ENCODE data around the gene TMBIM1. TPM values are rescaled to one million over a fixed set of nuclear protein-coding genes. Genes with fewer than 3 reads are reported as not detected.

TMBIM1 gene
- total RNA-seq, 1 experiment from 2014 or later: 114 TPM

DNA sequence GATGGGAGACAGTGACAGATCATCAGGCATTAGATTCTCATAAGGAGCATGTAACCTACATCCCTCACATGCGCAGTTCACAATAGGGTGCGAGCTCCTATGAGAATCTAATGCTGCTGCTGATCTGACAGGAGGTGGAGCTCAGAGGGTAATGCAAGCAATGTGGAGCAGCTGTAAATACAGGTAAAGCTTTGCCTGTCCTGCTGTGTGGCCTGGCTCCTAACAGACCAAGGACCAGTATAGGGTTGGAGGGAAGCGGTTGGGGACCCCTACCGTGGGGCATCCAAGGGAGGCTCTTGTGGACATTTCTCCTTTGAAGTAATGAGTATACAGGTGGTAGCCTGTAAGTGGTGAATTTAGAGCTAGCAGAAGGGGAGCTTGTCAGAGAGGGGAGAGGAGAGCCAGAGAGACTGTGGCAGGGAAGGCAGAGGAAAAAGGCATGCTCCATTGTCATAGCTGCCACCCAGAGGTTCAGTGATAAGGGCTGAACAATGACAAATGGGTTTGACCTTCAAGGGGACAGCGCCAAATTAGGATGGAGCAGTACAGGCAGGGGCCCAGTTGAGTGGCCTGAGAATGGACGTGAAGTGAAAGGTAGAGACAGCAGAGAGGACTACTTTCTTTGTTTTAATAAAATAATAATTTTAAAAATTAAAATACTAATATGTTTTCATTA, 15.2 kb upstream of the TMBIM1 start:
- no peaks in the 10 kb centered on the region for H3K36me3 ChIP-seq (ENCODE audit: control insufficient read depth, insufficient read depth, low read length)
- DNase-seq (ENCODE audit: low read depth, low spot score): no peak
- POLR2A ChIA-PET: no interaction called here
- no TSS peak for BruUV-seq (replicated peaks)
- no peak overlapping the region for H3K27ac ChIP-seq (ENCODE audit: low read length)
- no peak for ATAC-seq
- no peaks in the 10 kb centered on the region for H3K27me3 ChIP-seq (ENCODE audit: control insufficient read depth, insufficient read depth, low read length)
- no peaks in the 10 kb centered on the region for H3K4me1 ChIP-seq (ENCODE audit: control insufficient read depth, insufficient read depth, low read length)
- CTCF ChIA-PET: no interaction called here
- no peak for TF ChIP-seq POLR2AphosphoS5 (IDR thresholded peaks at IDR 0.05; ENCODE audit: low read depth, low read length)
- TF ChIP-seq, protein P1, sequence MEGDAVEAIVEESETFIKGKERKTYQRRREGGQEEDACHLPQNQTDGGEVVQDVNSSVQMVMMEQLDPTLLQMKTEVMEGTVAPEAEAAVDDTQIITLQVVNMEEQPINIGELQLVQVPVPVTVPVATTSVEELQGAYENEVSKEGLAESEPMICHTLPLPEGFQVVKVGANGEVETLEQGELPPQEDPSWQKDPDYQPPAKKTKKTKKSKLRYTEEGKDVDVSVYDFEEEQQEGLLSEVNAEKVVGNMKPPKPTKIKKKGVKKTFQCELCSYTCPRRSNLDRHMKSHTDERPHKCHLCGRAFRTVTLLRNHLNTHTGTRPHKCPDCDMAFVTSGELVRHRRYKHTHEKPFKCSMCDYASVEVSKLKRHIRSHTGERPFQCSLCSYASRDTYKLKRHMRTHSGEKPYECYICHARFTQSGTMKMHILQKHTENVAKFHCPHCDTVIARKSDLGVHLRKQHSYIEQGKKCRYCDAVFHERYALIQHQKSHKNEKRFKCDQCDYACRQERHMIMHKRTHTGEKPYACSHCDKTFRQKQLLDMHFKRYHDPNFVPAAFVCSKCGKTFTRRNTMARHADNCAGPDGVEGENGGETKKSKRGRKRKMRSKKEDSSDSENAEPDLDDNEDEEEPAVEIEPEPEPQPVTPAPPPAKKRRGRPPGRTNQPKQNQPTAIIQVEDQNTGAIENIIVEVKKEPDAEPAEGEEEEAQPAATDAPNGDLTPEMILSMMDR (IDR thresholded peaks at IDR 0.05): no peak
- TF ChIP-seq, protein P2, sequence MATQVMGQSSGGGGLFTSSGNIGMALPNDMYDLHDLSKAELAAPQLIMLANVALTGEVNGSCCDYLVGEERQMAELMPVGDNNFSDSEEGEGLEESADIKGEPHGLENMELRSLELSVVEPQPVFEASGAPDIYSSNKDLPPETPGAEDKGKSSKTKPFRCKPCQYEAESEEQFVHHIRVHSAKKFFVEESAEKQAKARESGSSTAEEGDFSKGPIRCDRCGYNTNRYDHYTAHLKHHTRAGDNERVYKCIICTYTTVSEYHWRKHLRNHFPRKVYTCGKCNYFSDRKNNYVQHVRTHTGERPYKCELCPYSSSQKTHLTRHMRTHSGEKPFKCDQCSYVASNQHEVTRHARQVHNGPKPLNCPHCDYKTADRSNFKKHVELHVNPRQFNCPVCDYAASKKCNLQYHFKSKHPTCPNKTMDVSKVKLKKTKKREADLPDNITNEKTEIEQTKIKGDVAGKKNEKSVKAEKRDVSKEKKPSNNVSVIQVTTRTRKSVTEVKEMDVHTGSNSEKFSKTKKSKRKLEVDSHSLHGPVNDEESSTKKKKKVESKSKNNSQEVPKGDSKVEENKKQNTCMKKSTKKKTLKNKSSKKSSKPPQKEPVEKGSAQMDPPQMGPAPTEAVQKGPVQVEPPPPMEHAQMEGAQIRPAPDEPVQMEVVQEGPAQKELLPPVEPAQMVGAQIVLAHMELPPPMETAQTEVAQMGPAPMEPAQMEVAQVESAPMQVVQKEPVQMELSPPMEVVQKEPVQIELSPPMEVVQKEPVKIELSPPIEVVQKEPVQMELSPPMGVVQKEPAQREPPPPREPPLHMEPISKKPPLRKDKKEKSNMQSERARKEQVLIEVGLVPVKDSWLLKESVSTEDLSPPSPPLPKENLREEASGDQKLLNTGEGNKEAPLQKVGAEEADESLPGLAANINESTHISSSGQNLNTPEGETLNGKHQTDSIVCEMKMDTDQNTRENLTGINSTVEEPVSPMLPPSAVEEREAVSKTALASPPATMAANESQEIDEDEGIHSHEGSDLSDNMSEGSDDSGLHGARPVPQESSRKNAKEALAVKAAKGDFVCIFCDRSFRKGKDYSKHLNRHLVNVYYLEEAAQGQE (IDR thresholded peaks at IDR 0.05; ENCODE audit: insufficient read depth in 1 of 2, low read depth in 2 of 2, low read length in 1 of 2): no peak
- no peak for TF ChIP-seq TCF7L2 (IDR thresholded peaks at IDR 0.05; ENCODE audit: low read depth, low read length)
- TF ChIP-seq SIN3A (IDR thresholded peaks at IDR 0.05; ENCODE audit: borderline replicate concordance, insufficient read depth, low read depth, low read length): no peak
- in situ Hi-C loops (cut with HindIII; ENCODE audit: low pct_unique_long_range_greater_than_20kb, low sequenced_read_pairs): no loop called here
- intact Hi-C loops (cut with micrococcal nuclease; ENCODE audit: unreplicated experiment): no loop called here
- H3K4me3 ChIP-seq (ENCODE audit: low read depth in 2 of 2, low read length in 2 of 2): no peak overlapping the region
- no peaks in the 10 kb centered on the region for H3K9me3 ChIP-seq (ENCODE audit: control insufficient read depth, insufficient read depth, low read depth, low read length)

DNA sequence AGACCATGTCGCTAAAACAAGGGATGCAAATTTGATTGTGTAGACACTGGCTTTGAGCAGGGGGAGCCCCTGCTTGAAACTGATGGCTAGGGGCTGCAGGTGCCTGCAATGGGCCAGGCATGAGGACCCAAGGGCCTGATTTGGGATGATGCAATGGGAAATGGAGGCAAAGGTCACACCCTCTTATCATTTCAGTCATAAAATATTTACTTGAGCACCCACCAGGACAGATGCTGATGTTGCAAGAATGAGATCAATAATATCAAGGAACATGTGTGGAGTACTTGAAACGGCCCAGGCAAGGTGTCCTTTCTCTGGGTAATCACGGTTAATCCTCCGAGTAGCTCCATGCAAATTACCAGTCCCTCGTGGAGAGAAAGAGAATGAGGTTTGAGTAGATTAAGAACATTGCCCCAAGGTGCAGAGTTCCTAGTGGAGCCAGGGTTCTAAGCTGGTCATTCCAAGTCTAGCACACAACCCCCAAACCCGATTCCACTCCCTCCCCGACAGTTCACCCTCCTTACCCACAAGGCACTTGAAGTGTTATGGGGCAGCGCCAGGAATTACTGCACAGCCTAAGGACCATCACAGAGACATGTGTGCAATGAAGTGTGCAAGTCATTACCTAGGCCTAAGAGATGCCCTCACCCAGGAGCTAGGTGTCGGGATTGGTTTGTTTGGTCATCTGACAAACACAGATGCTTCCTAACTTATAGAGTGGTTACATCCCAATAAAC, 14.0 kb upstream of the TMBIM1 start:
- ChIA-PET POLR2A (no interaction called here), CTCF (no interaction called here)
- no peaks in the 10 kb centered on the region for H3K9me3 ChIP-seq (ENCODE audit: control insufficient read depth, insufficient read depth, low read depth, low read length)
- no TSS peak for BruUV-seq (replicated peaks)
- H3K27ac ChIP-seq (ENCODE audit: low read length): no peak overlapping the region
- DNase-seq (ENCODE audit: low read depth, low spot score): no peak
- no peaks in the 10 kb centered on the region for H3K36me3 ChIP-seq (ENCODE audit: control insufficient read depth, insufficient read depth, low read length)
- TF ChIP-seq, protein P2 (IDR thresholded peaks at IDR 0.05; ENCODE audit: insufficient read depth in 1 of 2, low read depth in 2 of 2, low read length in 1 of 2): no peak
- TF ChIP-seq POLR2AphosphoS5 (IDR thresholded peaks at IDR 0.05; ENCODE audit: low read depth, low read length): no peak
- no peak for TF ChIP-seq TCF7L2 (IDR thresholded peaks at IDR 0.05; ENCODE audit: low read depth, low read length)
- TF ChIP-seq SIN3A (IDR thresholded peaks at IDR 0.05; ENCODE audit: borderline replicate concordance, insufficient read depth, low read depth, low read length): no peak
- TF ChIP-seq, protein P1 (IDR thresholded peaks at IDR 0.05): no peak
- H3K4me3 ChIP-seq (ENCODE audit: low read depth in 2 of 2, low read length in 2 of 2): no peak overlapping the region
- in situ Hi-C loops (cut with HindIII; ENCODE audit: low pct_unique_long_range_greater_than_20kb, low sequenced_read_pairs): no loop called here
- H3K4me1 ChIP-seq (ENCODE audit: control insufficient read depth, insufficient read depth, low read length): no peaks in the 10 kb centered on the region
- intact Hi-C loops (cut with micrococcal nuclease; ENCODE audit: unreplicated experiment): no loop called here
- ATAC-seq: no peak
- H3K27me3 ChIP-seq (ENCODE audit: control insufficient read depth, insufficient read depth, low read length): no peaks in the 10 kb centered on the region
